ENCODE results near the gene HCST. TPM values are rescaled to one million over a fixed set of nuclear protein-coding genes. Genes with fewer than 3 reads are reported as not detected.
A peak's percentile ranks its signal among the peaks of the same experiment; 100 is the strongest.

Gene HCST
- total RNA-seq, 1 experiment from 2014 or later, result not detected

DNA sequence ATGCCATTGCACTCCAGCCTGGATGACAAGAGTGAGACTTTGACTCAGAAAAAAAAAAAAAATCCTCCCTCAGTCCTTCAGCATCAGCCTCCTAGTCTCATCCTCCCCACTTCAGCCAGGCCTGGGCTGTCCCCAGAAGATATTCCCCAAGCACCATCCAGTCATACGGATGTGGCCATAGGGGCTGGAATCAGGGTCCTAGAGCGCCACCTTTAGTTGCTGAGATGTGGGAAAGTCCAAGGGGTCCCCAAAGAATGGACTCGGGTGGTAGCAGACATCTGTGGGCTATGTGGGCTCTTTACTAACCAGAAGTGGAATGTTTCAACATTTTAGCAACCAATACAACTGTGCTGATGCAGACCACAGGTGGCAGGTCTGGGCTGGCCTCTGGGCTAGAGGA is 8.8 kb downstream of the HCST start:
- Histone ChIP-seq H3K4me2 (ENCODE audit: low read length) (no peak overlapping the region), H2AFZ (ENCODE audit: low read length) (no peak overlapping the region), H4K20me1 (ENCODE audit: low read length) (no peaks in the 10 kb centered on the region), H3K4me1 (ENCODE audit: insufficient read depth, low read length) (no peaks in the 10 kb centered on the region), H3K9me3 (ENCODE audit: low read length) (no peaks in the 10 kb centered on the region), H3K27me3 (ENCODE audit: low read length) (no peaks in the 10 kb centered on the region), H3K79me2 (ENCODE audit: low read length) (no peaks in the 10 kb centered on the region), H3K36me3 (ENCODE audit: low read depth, low read length) (no peaks in the 10 kb centered on the region), H3K9ac (ENCODE audit: low read length) (no peak overlapping the region), H3F3A (ENCODE audit: low read length, unreplicated experiment) (no peaks in the 10 kb centered on the region), H3K9me2 (replicated peaks; ENCODE audit: low read length) (no peaks in the 10 kb centered on the region), H3K27ac (ENCODE audit: low read length) (no peak overlapping the region), H3K4me3 (ENCODE audit: low read length) (no peak overlapping the region)
- BruUV-seq (replicated peaks), result no TSS peak
- DNase-seq (no peak), ATAC-seq (no peak)
- POLR2A ChIA-PET (ENCODE audit: unreplicated experiment), result no interaction called here
- CTCF ChIA-PET, result no interaction called here
- TF ChIP-seq EZH2 (IDR thresholded peaks at IDR 0.05; ENCODE audit: low read length, unreplicated experiment) (no peak), EZH2phosphoT487 (IDR thresholded peaks at IDR 0.05; ENCODE audit: borderline replicate concordance, low read length) (no peak)
- TF ChIP-seq, protein P1, sequence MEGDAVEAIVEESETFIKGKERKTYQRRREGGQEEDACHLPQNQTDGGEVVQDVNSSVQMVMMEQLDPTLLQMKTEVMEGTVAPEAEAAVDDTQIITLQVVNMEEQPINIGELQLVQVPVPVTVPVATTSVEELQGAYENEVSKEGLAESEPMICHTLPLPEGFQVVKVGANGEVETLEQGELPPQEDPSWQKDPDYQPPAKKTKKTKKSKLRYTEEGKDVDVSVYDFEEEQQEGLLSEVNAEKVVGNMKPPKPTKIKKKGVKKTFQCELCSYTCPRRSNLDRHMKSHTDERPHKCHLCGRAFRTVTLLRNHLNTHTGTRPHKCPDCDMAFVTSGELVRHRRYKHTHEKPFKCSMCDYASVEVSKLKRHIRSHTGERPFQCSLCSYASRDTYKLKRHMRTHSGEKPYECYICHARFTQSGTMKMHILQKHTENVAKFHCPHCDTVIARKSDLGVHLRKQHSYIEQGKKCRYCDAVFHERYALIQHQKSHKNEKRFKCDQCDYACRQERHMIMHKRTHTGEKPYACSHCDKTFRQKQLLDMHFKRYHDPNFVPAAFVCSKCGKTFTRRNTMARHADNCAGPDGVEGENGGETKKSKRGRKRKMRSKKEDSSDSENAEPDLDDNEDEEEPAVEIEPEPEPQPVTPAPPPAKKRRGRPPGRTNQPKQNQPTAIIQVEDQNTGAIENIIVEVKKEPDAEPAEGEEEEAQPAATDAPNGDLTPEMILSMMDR (conservative IDR thresholded peaks at IDR 0.05; ENCODE audit: low read depth, low read length), result no peak
- intact Hi-C loops (cut with micrococcal nuclease), result no loop called here

DNA sequence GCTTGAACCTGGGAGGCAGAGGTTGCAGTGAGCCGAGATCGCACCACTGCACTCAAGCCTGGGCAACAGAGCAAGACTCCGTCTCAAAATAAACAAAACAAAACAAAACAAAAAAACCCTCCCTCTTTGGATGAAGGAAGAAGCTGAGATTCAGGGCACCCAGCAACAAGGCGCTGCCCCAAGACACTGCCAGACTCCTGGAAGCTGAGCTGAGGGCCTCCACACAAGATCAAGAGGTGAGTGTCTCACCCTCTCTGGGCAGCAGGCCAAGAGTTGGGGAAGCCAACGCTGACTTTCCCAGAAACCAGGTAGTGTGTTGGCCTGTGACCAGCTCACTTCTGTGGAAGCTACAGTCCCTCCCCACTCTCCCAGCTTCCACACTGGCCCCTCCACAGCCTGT is 9.5 kb downstream of the HCST start:
- intact Hi-C loops (cut with micrococcal nuclease), result no loop called here
- Histone ChIP-seq H4K20me1 (ENCODE audit: low read length) (no peaks in the 10 kb centered on the region), H2AFZ (ENCODE audit: low read length) (no peak overlapping the region), H3K4me2 (ENCODE audit: low read length) (no peak overlapping the region), H3K79me2 (ENCODE audit: low read length) (no peaks in the 10 kb centered on the region), H3K27ac (ENCODE audit: low read length) (no peak overlapping the region), H3K9ac (ENCODE audit: low read length) (no peak overlapping the region), H3K27me3 (ENCODE audit: low read length) (no peaks in the 10 kb centered on the region), H3F3A (ENCODE audit: low read length, unreplicated experiment) (no peaks in the 10 kb centered on the region), H3K9me2 (replicated peaks; ENCODE audit: low read length) (no peaks in the 10 kb centered on the region), H3K4me1 (ENCODE audit: insufficient read depth, low read length) (no peaks in the 10 kb centered on the region), H3K4me3 (ENCODE audit: low read length) (no peak overlapping the region), H3K36me3 (ENCODE audit: low read depth, low read length) (no peaks in the 10 kb centered on the region), H3K9me3 (ENCODE audit: low read length) (no peaks in the 10 kb centered on the region)
- CTCF ChIA-PET, result no interaction called here
- TF ChIP-seq, protein P1 (conservative IDR thresholded peaks at IDR 0.05; ENCODE audit: low read depth, low read length), result no peak
- no peak for TF ChIP-seq EZH2 (IDR thresholded peaks at IDR 0.05; ENCODE audit: low read length, unreplicated experiment)
- no peak for TF ChIP-seq EZH2phosphoT487 (IDR thresholded peaks at IDR 0.05; ENCODE audit: borderline replicate concordance, low read length)
- ATAC-seq (peak; percentile 22; the same call in 1 of the 2 replicates), DNase-seq (peak; percentile 81)
- BruUV-seq (replicated peaks), result no TSS peak
- POLR2A ChIA-PET (ENCODE audit: unreplicated experiment), result no interaction called here

GRCh38 chr19:35913589-35913988 is 11.3 kb downstream of the HCST start:
- H3K4me3 ChIP-seq (ENCODE audit: low read length), result no peak overlapping the region
- intact Hi-C loops (cut with micrococcal nuclease), result no loop called here
- H3K36me3 ChIP-seq (ENCODE audit: low read depth, low read length), result no peaks in the 10 kb centered on the region
- H3K9me3 ChIP-seq (ENCODE audit: low read length), result no peaks in the 10 kb centered on the region
- no peak overlapping the region for H3K4me2 ChIP-seq (ENCODE audit: low read length)
- H3F3A ChIP-seq (ENCODE audit: low read length, unreplicated experiment), result no peaks in the 10 kb centered on the region
- H3K27ac ChIP-seq (ENCODE audit: low read length), result no peak overlapping the region
- no peak overlapping the region for H3K9ac ChIP-seq (ENCODE audit: low read length)
- CTCF ChIA-PET, result no interaction called here
- no TSS peak for BruUV-seq (replicated peaks)
- H3K9me2 ChIP-seq (replicated peaks; ENCODE audit: low read length), result no peaks in the 10 kb centered on the region
- no peak for TF ChIP-seq EZH2 (IDR thresholded peaks at IDR 0.05; ENCODE audit: low read length, unreplicated experiment)
- TF ChIP-seq, protein P1 (conservative IDR thresholded peaks at IDR 0.05; ENCODE audit: low read depth, low read length), result no peak
- no peak for TF ChIP-seq EZH2phosphoT487 (IDR thresholded peaks at IDR 0.05; ENCODE audit: borderline replicate concordance, low read length)
- no peak overlapping the region for H2AFZ ChIP-seq (ENCODE audit: low read length)
- ATAC-seq (no peak), DNase-seq (peak; percentile 27)
- no peaks in the 10 kb centered on the region for H3K27me3 ChIP-seq (ENCODE audit: low read length)
- no peaks in the 10 kb centered on the region for H3K4me1 ChIP-seq (ENCODE audit: insufficient read depth, low read length)
- no peaks in the 10 kb centered on the region for H3K79me2 ChIP-seq (ENCODE audit: low read length)
- POLR2A ChIA-PET (ENCODE audit: unreplicated experiment), result no interaction called here
- no peaks in the 10 kb centered on the region for H4K20me1 ChIP-seq (ENCODE audit: low read length)
